ENCODE results near the gene CDS1. TPM values are rescaled to one million over a fixed set of nuclear protein-coding genes. Genes with fewer than 3 reads are reported as not detected.

The CDS1 gene
- total RNA-seq, 6 experiments from 2014 or later, result 0.06 to 0.23 (median 0.08) TPM

GRCh38 chr4:84632092-84632491 lies 49.2 kb downstream of the CDS1 start:
- Mint-ChIP-seq H3K27me3 (ENCODE audit: insufficient read depth) (peaks cover 2% of the 10 kb centered on the region; the same call in 1 of the 2 replicates), H3K4me1 (ENCODE audit: low read depth) (no peaks in the 10 kb centered on the region), H3K36me3 (ENCODE audit: low read depth) (no peaks in the 10 kb centered on the region), H3K27ac (no peak overlapping the region), H3K4me3 (no peak overlapping the region), H3K9me3 (no peaks in the 10 kb centered on the region)
- no peak for TF ChIP-seq CTCF (IDR thresholded peaks at IDR 0.05)
- DNase-seq, result no peak

- H3K27ac Mint-ChIP-seq, result no peak overlapping the region
- H3K27me3 Mint-ChIP-seq (ENCODE audit: insufficient read depth), result peaks cover 2% of the 10 kb centered on the region; the same call in 1 of the 2 replicates
- no peaks in the 10 kb centered on the region for H3K4me1 Mint-ChIP-seq (ENCODE audit: low read depth)
- no peaks in the 10 kb centered on the region for H3K36me3 Mint-ChIP-seq (ENCODE audit: low read depth)
- no peak overlapping the region for H3K4me3 Mint-ChIP-seq
- TF ChIP-seq CTCF (IDR thresholded peaks at IDR 0.05), result no peak
- no peaks in the 10 kb centered on the region for H3K9me3 Mint-ChIP-seq
- no peak for DNase-seq
These were observed 52.0 kb downstream of the CDS1 start for GRCh38 chr4:84634961-84635360.

GRCh38 chr4:84638092-84638491 lies 55.2 kb downstream of the CDS1 start:
- Mint-ChIP-seq H3K4me1 (ENCODE audit: low read depth) (no peaks in the 10 kb centered on the region), H3K4me3 (no peak overlapping the region), H3K27ac (no peak overlapping the region), H3K9me3 (no peaks in the 10 kb centered on the region), H3K36me3 (ENCODE audit: low read depth) (no peaks in the 10 kb centered on the region), H3K27me3 (ENCODE audit: insufficient read depth) (peaks cover 2% of the 10 kb centered on the region; the same call in 1 of the 2 replicates)
- no peak for DNase-seq
- TF ChIP-seq CTCF (IDR thresholded peaks at IDR 0.05), result no peak

- no peak for DNase-seq
- H3K27me3 Mint-ChIP-seq (ENCODE audit: insufficient read depth), result peaks cover 2% of the 10 kb centered on the region; the same call in 1 of the 2 replicates
- H3K4me1 Mint-ChIP-seq (ENCODE audit: low read depth), result no peaks in the 10 kb centered on the region
- H3K4me3 Mint-ChIP-seq, result no peak overlapping the region
- no peak for TF ChIP-seq CTCF (IDR thresholded peaks at IDR 0.05)
- no peaks in the 10 kb centered on the region for H3K9me3 Mint-ChIP-seq
- H3K27ac Mint-ChIP-seq, result no peak overlapping the region
- H3K36me3 Mint-ChIP-seq (ENCODE audit: low read depth), result no peaks in the 10 kb centered on the region
These were observed 56.2 kb downstream of the CDS1 start for GRCh38 chr4:84639145-84639544.

- Mint-ChIP-seq H3K27ac (no peak overlapping the region), H3K27me3 (ENCODE audit: insufficient read depth) (peaks cover 3% of the 10 kb centered on the region; the same call in 1 of the 2 replicates), H3K9me3 (no peaks in the 10 kb centered on the region), H3K36me3 (ENCODE audit: low read depth) (no peaks in the 10 kb centered on the region), H3K4me3 (no peak overlapping the region), H3K4me1 (ENCODE audit: low read depth) (no peaks in the 10 kb centered on the region)
- TF ChIP-seq CTCF (IDR thresholded peaks at IDR 0.05), result no peak
- DNase-seq, result no peak
These were observed 61.2 kb downstream of the CDS1 start for GRCh38 chr4:84644087-84644486.

Data from HFFc6 (cell line).